ENCODE data around the gene TFPT. TPM values are rescaled to one million over a fixed set of nuclear protein-coding genes. Genes with fewer than 3 reads are reported as not detected.
"Not testable (repeated sequence)": the region's sequence is repeated elsewhere in the genome, so short reads cannot be mapped to it uniquely, and the experiment has no call there.

TFPT gene
- total RNA-seq, 1 experiment from 2014 or later, result 35.8 TPM

GRCh38 chr19:54100561-54100960 is 14.9 kb downstream of the TFPT start, which contains the start of gene OSCAR:
OSCAR (minus strand) TSS chr19:54100803; CDS start chr19:54100792, 11 bp downstream.
- Histone ChIP-seq H3K4me3 (no peak within 1 kb of the TSS), H3F3A (ENCODE audit: insufficient read depth, low read depth) (peaks cover 25% of the 10 kb centered on the region), H3K9me2 (ENCODE audit: insufficient read depth) (no peaks in the 10 kb centered on the region), H3K4me2 (no peak within 1 kb of the TSS), H2AFZ (no peak within 1 kb of the TSS), H4K20me1 (ENCODE audit: insufficient read depth) (no peaks in the 10 kb centered on the region), H3K27me3 (ENCODE audit: insufficient read depth, low read depth) (peaks cover 14% of the 10 kb centered on the region), H3K36me3 (ENCODE audit: low read depth) (0 out of 2 replicates have a peak, but pooled peaks cover 4% of the 10 kb centered on the region), H3K9me3 (ENCODE audit: insufficient read depth, low read depth) (no peaks in the 10 kb centered on the region), H3K27ac (no peak within 1 kb of the TSS), H3K79me2 (ENCODE audit: low read depth) (peaks cover 23% of the 10 kb centered on the region), H3K4me1 (replicated peaks; ENCODE audit: insufficient read depth) (0 out of 2 replicates have a peak, but pooled peaks cover 7% of the 10 kb centered on the region)
- intact Hi-C loops (cut with micrococcal nuclease; ENCODE audit: unreplicated experiment), result loop anchor here (5.0 kb wide), 1 partner anchor 258 kb away; no protein-coding TSS in a partner anchor
- no peak for TF ChIP-seq CTCF (conservative IDR thresholded peaks at IDR 0.05)
- no peak for TF ChIP-seq EZH2 (IDR thresholded peaks at IDR 0.05; ENCODE audit: low read depth)
- POLR2A ChIA-PET (ENCODE audit: unreplicated experiment), result interaction anchor here (0.6 to 0.7 kb wide), 2 partner anchors 36 to 232 kb away, joined by 3 to 4 read pairs; no protein-coding TSS in a partner anchor
- CTCF ChIA-PET, result no interaction called here
- no TSS peak for BruUV-seq (replicated peaks)
- DNase-seq, result no peak

GRCh38 chr19:54099903-54100255 is 15.6 kb downstream of the TFPT start:
- BruUV-seq (replicated peaks); CTCF ChIA-PET; H3K4me1 ChIP-seq (replicated peaks; ENCODE audit: insufficient read depth); DNase-seq; H4K20me1 ChIP-seq (ENCODE audit: insufficient read depth); H3K27ac ChIP-seq; H3K9me2 ChIP-seq (ENCODE audit: insufficient read depth); H3K36me3 ChIP-seq (ENCODE audit: low read depth); H2AFZ ChIP-seq; H3K4me3 ChIP-seq; H3K9me3 ChIP-seq (ENCODE audit: insufficient read depth, low read depth); H3K4me2 ChIP-seq: not testable (repeated sequence)
- intact Hi-C loops (cut with micrococcal nuclease; ENCODE audit: unreplicated experiment), result loop anchor here (5.0 kb wide), 1 partner anchor 258 kb away; no protein-coding TSS in a partner anchor
- POLR2A ChIA-PET (ENCODE audit: unreplicated experiment), result interaction anchor here (0.7 kb wide), 2 partner anchors 37 to 80 kb away, joined by 3 to 4 read pairs; no protein-coding TSS in a partner anchor
- Histone ChIP-seq H3K79me2 (ENCODE audit: low read depth) (peaks cover 21% of the 10 kb centered on the region), H3K27me3 (ENCODE audit: insufficient read depth, low read depth) (peaks cover 21% of the 10 kb centered on the region), H3F3A (ENCODE audit: insufficient read depth, low read depth) (peaks cover 20% of the 10 kb centered on the region)

- CTCF ChIA-PET, result no interaction called here
Observed at GRCh38 chr19:54099190-54099902, 16.1 kb downstream of the TFPT start.

More at GRCh38 chr19:54099190-54099902, 16.1 kb downstream of the TFPT start:
- Histone ChIP-seq H3K4me3 (no peak overlapping the region), H2AFZ (no peak overlapping the region), H4K20me1 (ENCODE audit: insufficient read depth) (no peaks in the 10 kb centered on the region), H3K9me3 (ENCODE audit: insufficient read depth, low read depth) (no peaks in the 10 kb centered on the region), H3K79me2 (ENCODE audit: low read depth) (peaks cover 16% of the 10 kb centered on the region), H3F3A (ENCODE audit: insufficient read depth, low read depth) (peaks cover 16% of the 10 kb centered on the region), H3K9me2 (ENCODE audit: insufficient read depth) (no peaks in the 10 kb centered on the region), H3K27ac (no peak overlapping the region), H3K36me3 (ENCODE audit: low read depth) (no peaks in the 10 kb centered on the region), H3K4me1 (replicated peaks; ENCODE audit: insufficient read depth) (0 out of 2 replicates have a peak, but pooled peaks cover 7% of the 10 kb centered on the region), H3K4me2 (no peak overlapping the region), H3K27me3 (ENCODE audit: insufficient read depth, low read depth) (peaks cover 23% of the 10 kb centered on the region)
- intact Hi-C loops (cut with micrococcal nuclease; ENCODE audit: unreplicated experiment), result no loop called here
- no TSS peak for BruUV-seq (replicated peaks)
- POLR2A ChIA-PET (ENCODE audit: unreplicated experiment), result interaction anchor here (0.6 to 0.7 kb wide), 3 partner anchors 38 to 364 kb away, joined by 3 to 10 read pairs (median 4); partner anchors contain the start of gene LENG9
- DNase-seq, result no peak
- no peak for TF ChIP-seq EZH2 (IDR thresholded peaks at IDR 0.05; ENCODE audit: low read depth)
- TF ChIP-seq CTCF (conservative IDR thresholded peaks at IDR 0.05), result no peak

All from PC-9 (cell line).